Measurements from ENCODE around the gene PKD2.
"Not testable (repeated sequence)": the region's sequence is repeated elsewhere in the genome, so short reads cannot be mapped to it uniquely, and the experiment has no call there.

Gene PKD2

GRCh38 chr4:87986508-87986907 lies 20.9 kb upstream of the PKD2 start:
- no peak for DNase-seq (ENCODE audit: low spot score)

GRCh38 chr4:87989765-87990164 lies 17.7 kb upstream of the PKD2 start:
- no peak for DNase-seq (ENCODE audit: low spot score)

GRCh38 chr4:87995435-87995834 lies 12.0 kb upstream of the PKD2 start:
- no peak for DNase-seq (ENCODE audit: low spot score)

- DNase-seq (ENCODE audit: low spot score), result not testable (repeated sequence)
Observed at GRCh38 chr4:87999191-87999691, 8.2 kb upstream of the PKD2 start.

GRCh38 chr4:88001871-88002270 lies 5.6 kb upstream of the PKD2 start:
- DNase-seq (ENCODE audit: low spot score), result no peak

GRCh38 chr4:88002786-88003185 lies 4.6 kb upstream of the PKD2 start:
- DNase-seq (ENCODE audit: low spot score), result no peak

GRCh38 chr4:88003261-88003660 lies 4.2 kb upstream of the PKD2 start:
- no peak for DNase-seq (ENCODE audit: low spot score)

GRCh38 chr4:88005076-88005475 lies 2.4 kb upstream of the PKD2 start:
- DNase-seq (ENCODE audit: low spot score), result no peak

- no peak for DNase-seq (ENCODE audit: low spot score)
Observed at GRCh38 chr4:88005946-88006345, 1.5 kb upstream of the PKD2 start.

- peak; percentile 6 for DNase-seq (ENCODE audit: low spot score)
Observed at GRCh38 chr4:88006956-88007303, 505 bp upstream of the PKD2 start.

GRCh38 chr4:88008122-88008742 lies 797 bp downstream of the PKD2 start:
- DNase-seq (ENCODE audit: low spot score), result peak; percentile 23

- no peak for DNase-seq (ENCODE audit: low spot score)
Observed at GRCh38 chr4:88008743-88009171, 1.3 kb downstream of the PKD2 start.

- no peak for DNase-seq (ENCODE audit: low spot score)
Observed at GRCh38 chr4:88009871-88010270, 2.4 kb downstream of the PKD2 start.

- no peak for DNase-seq (ENCODE audit: low spot score)
Observed at GRCh38 chr4:88010966-88011365, 3.5 kb downstream of the PKD2 start.

GRCh38 chr4:88012647-88013046 lies 5.2 kb downstream of the PKD2 start:
- peak; percentile 48 for DNase-seq (ENCODE audit: low spot score)

GRCh38 chr4:88014386-88014905 lies 7.0 kb downstream of the PKD2 start:
- no peak for DNase-seq (ENCODE audit: low spot score)

- no peak for DNase-seq (ENCODE audit: low spot score)
Observed at GRCh38 chr4:88015659-88016295, 8.3 kb downstream of the PKD2 start.

GRCh38 chr4:88017516-88018297 lies 10.3 kb downstream of the PKD2 start:
- no peak for DNase-seq (ENCODE audit: low spot score)

GRCh38 chr4:88018466-88018865 lies 11.0 kb downstream of the PKD2 start:
- DNase-seq (ENCODE audit: low spot score), result no peak

- no peak for DNase-seq (ENCODE audit: low spot score)
Observed at GRCh38 chr4:88021824-88022223, 14.4 kb downstream of the PKD2 start.

GRCh38 chr4:88022289-88022688 lies 14.9 kb downstream of the PKD2 start:
- DNase-seq (ENCODE audit: low spot score), result no peak

GRCh38 chr4:88025868-88026661 lies 18.6 kb downstream of the PKD2 start:
- not testable (repeated sequence) for DNase-seq (ENCODE audit: low spot score)
